BE2C (cell line): Measurements from ENCODE around the gene SETDB1.
A peak's percentile ranks its signal among the peaks of the same experiment; 100 is the strongest.

Experiments
- DNase-seq: peaks from one replicate; pipeline ENCODE4 v3.0.0-alpha.2; 2020
- H3K27me3 ChIP-seq: fragments of 250-450 bp; sonication (Bioruptor Pico); 2 replicates; pipeline ENCODE4 v1.5.1; 2020; ENCODE audit warnings: mild to moderate bottlenecking
- H3K36me3 ChIP-seq: fragments of 250-450 bp; sonication (Bioruptor Pico); 2 replicates; pipeline ENCODE4 v1.5.1; 2020; ENCODE audit warnings: mild to moderate bottlenecking
- H3K4me1 ChIP-seq: fragments of 250-450 bp; sonication (Bioruptor Pico); 2 replicates; pipeline ENCODE4 v1.5.1; 2020
- H3K4me3 ChIP-seq: 2 replicates; pipeline ENCODE4 v1.5.1; 2011; ENCODE audit warnings: low read depth, low read length
- H3K9me3 ChIP-seq: fragments of 250-450 bp; sonication (Bioruptor Pico); 2 replicates; pipeline ENCODE4 v1.5.1; 2020
- TF ChIP-seq, protein P1 (sequence below): IDR thresholded peaks from 2 replicates; pipeline ENCODE4 v1.5.1; 2012; ENCODE audit warnings: mild to moderate bottlenecking, low read depth, low read length

The SETDB1 gene

DNA sequence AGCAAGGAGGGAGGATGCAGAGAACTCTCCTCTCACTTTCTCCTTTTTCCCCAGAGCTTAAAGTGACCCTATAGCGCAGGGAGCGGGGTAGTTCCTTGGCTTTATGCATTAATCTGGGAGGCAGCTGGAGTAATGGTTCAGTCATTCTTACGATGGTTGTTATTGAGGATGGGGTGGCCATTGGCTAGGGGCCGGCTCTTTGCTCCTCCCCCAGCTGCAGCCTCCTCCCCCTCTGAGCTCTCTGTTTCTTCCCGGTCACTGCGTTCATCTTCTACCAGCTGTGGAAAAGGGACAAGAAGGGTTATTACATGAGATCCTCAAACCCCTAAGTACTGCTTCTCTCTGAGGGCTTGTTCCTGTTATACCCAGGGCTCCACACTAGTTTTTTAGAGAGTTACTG lies 39.8 kb downstream of the SETDB1 start:
- TF ChIP-seq, protein P1, sequence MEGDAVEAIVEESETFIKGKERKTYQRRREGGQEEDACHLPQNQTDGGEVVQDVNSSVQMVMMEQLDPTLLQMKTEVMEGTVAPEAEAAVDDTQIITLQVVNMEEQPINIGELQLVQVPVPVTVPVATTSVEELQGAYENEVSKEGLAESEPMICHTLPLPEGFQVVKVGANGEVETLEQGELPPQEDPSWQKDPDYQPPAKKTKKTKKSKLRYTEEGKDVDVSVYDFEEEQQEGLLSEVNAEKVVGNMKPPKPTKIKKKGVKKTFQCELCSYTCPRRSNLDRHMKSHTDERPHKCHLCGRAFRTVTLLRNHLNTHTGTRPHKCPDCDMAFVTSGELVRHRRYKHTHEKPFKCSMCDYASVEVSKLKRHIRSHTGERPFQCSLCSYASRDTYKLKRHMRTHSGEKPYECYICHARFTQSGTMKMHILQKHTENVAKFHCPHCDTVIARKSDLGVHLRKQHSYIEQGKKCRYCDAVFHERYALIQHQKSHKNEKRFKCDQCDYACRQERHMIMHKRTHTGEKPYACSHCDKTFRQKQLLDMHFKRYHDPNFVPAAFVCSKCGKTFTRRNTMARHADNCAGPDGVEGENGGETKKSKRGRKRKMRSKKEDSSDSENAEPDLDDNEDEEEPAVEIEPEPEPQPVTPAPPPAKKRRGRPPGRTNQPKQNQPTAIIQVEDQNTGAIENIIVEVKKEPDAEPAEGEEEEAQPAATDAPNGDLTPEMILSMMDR = no peak
- peaks cover 2% of the 10 kb centered on the region for H3K4me1 ChIP-seq
- H3K36me3 ChIP-seq = peaks cover 77% of the 10 kb centered on the region
- no peak for DNase-seq
- no peaks in the 10 kb centered on the region for H3K27me3 ChIP-seq
- no peak overlapping the region for H3K4me3 ChIP-seq
- no peaks in the 10 kb centered on the region for H3K9me3 ChIP-seq

DNA sequence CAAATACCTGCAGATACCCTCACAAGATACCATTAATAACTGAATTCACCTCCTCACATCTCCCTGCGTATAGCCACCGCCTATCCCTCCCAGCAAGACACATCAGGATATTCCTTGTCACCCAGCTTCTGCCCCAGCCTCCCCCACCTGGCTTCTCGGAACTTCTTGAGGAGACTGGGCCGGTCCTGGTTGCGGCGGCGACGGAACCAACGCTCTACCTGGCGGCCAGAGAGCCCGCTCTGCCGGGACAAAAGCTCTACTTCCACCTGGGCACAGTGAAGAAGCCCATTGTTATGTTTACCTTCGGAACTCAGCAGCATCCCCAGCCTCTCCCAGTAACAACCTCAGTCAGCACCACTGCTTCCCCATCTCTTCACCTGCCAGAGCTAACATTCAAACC lies 41.8 kb downstream of the SETDB1 start:
- TF ChIP-seq, protein P1 = no peak
- Histone ChIP-seq H3K4me3 (no peak overlapping the region), H3K27me3 (no peaks in the 10 kb centered on the region), H3K4me1 (peaks cover 19% of the 10 kb centered on the region), H3K9me3 (no peaks in the 10 kb centered on the region), H3K36me3 (peaks cover 64% of the 10 kb centered on the region)
- no peak for DNase-seq

DNA sequence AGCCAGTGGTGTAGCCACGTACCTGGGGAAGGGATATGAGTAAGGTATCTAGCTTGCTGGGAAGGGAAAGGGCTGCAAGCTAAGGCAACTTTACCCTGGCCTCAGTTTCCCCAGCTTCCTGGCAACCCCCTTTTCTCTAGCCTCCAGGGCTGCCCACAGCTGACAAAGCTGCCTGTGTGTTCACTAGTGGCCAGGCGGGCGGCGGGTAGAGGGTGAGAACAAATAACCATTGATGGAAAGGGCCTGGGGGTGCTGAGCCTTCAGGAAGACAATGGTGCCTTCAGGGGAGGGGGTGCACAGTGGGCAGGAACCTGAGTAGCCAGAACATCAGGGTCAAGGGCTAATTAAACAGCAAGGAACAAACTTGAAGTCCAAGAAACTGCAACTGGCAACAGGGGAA lies 42.3 kb downstream of the SETDB1 start:
- H3K4me3 ChIP-seq = no peak overlapping the region
- no peak for DNase-seq
- H3K9me3 ChIP-seq = no peaks in the 10 kb centered on the region
- peaks cover 19% of the 10 kb centered on the region for H3K4me1 ChIP-seq
- peaks cover 58% of the 10 kb centered on the region for H3K36me3 ChIP-seq
- TF ChIP-seq, protein P1 = no peak
- H3K27me3 ChIP-seq = no peaks in the 10 kb centered on the region

DNA sequence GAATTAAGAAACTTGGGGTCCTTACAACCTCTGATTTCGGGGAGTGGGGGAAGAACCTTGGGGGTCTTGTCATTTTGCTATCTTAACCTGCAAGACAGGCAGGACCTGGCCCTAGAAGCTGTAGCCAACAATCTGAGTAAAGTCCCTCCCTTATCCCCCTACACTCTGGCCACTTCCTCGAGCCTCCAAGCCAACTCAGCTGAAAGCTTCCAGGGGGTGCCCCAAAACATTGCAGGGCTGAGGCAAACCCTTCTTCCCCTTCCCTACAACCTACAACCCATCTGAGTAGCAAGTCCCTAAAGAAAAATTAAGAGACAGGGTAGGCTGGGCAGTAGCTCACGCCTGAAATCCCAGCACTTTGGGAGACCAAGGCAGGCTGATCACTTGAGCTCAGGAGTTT lies 43.5 kb downstream of the SETDB1 start:
- TF ChIP-seq, protein P1 = no peak
- H3K27me3 ChIP-seq = no peaks in the 10 kb centered on the region
- no peak overlapping the region for H3K4me3 ChIP-seq
- peaks cover 47% of the 10 kb centered on the region for H3K36me3 ChIP-seq
- H3K4me1 ChIP-seq = peaks cover 19% of the 10 kb centered on the region
- H3K9me3 ChIP-seq = no peaks in the 10 kb centered on the region
- DNase-seq = no peak

DNA sequence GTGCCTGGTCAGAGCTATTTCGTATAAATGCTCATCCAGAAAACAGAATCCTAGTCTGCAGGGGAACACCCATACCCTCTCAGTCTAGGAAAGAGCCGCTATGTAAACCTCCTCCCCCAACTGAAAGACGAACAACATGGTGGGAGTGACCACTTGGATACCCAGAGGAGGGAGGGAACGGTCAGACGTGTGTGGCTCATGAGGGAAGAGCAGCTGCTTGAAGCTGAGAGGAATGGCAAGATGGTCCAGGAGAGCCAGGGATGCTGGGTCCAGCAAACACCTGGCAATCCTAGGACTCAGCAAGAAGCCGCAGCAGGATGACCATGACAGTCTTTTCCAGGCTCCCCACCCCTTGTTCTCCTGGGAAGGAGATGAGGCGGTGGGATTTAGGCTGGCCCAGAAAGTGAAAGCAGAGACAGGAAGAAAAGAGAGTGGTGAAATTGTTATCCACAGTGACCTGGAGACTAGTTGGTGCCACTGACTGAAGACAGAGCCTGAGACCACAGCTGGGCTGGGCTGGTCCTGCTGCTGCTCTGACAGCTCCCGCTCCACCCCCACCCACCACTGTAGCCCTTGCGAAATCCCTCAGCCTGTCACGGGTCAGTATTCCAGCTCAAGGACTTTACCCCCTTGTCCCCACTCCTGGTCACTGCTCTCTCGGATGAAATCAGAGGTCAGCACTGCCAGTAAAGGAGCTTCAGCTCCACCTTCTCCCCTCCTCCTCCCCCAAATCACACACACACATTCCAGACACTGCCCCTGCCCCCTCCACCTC lies 44.8 kb downstream of the SETDB1 start:
- TF ChIP-seq, protein P1 = no peak
- DNase-seq = peak; percentile 29
- Histone ChIP-seq H3K4me3 (no peak overlapping the region), H3K4me1 (peaks cover 19% of the 10 kb centered on the region), H3K27me3 (no peaks in the 10 kb centered on the region), H3K9me3 (no peaks in the 10 kb centered on the region), H3K36me3 (peaks cover 35% of the 10 kb centered on the region)

DNA sequence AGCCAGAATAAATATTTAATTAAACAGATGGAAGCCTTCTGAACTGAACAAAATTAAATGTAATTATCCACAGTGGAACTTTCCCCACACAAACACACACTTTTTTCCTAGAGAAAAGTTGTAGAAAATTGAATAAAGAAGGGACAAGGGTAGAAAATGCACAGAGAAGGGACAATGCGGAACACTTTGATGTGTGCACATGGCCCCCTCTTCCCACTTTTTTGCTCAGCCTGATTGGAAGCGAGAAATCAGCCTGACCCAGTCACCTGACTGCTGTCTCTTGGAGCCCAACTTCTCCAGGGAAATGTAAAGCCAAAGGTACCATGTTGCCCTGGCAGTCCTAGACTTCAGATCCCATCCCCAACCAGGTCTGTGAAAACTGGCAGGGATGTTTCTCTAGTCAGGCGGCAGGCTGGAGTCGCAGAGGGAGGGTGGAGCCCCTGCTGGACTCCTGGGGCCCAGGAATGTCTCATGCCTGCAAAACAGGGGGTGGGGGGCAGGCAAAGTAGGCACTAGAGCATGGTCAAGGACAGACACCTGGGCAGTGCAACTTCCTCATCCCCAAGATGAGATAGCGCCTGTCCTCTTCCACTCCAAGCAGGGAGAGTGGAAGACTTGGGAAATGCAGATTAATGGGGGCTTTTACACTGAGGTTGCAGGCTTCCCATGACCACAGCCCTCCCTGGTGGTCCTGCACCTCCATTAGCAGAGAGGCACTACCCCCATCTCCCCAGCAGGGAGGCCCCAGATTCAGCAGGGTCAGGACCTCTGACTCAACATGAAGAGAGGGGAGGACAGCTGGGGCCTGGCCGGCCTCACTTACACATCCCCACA lies 45.6 kb downstream of the SETDB1 start:
- Histone ChIP-seq H3K27me3 (no peaks in the 10 kb centered on the region), H3K4me1 (peaks cover 20% of the 10 kb centered on the region), H3K4me3 (no peak overlapping the region), H3K9me3 (no peaks in the 10 kb centered on the region), H3K36me3 (peaks cover 27% of the 10 kb centered on the region)
- DNase-seq = no peak
- TF ChIP-seq, protein P1 = no peak
